ENCODE results near the gene GPATCH2L.

GPATCH2L gene

DNA sequence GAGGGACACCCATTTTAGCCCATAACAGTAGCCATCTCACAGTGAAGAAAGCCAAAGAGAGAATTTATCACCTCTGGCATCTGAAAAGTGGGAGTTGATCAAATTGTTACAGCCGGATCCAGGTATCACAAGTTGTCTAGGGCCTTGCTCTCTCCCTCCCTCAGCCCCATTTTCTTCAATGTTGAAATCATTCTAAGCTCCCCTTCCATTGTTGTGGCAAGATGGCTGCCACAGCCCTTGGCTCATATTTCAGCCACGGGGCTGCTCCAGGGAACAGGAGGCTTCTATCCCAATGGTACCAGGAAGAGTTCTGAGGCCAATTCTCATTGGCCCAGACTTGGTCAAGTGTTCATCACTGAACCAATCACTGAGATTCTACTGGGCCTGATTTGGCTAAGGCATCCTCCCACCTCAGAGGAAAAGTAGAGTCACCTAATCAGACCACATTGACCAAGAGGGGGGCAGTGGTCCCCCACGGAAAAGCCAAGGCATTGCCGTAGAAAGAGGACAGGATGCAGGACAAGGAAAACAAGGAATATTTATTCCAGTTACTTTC, 106.2 kb downstream of the GPATCH2L start:
- DNase-seq, result no peak

- DNase-seq, result no peak
These were observed 107.5 kb downstream of the GPATCH2L start for GRCh38 chr14:76259029-76259735.

- no peak for DNase-seq
These were observed 109.0 kb downstream of the GPATCH2L start for GRCh38 chr14:76260749-76261148.

- no peak for DNase-seq
These were observed 109.7 kb downstream of the GPATCH2L start for GRCh38 chr14:76261371-76261811.

GRCh38 chr14:76262641-76263040, 110.9 kb downstream of the GPATCH2L start:
- DNase-seq, result no peak
